ENCODE measurements around the gene TMUB1.

The TMUB1 gene

DNA sequence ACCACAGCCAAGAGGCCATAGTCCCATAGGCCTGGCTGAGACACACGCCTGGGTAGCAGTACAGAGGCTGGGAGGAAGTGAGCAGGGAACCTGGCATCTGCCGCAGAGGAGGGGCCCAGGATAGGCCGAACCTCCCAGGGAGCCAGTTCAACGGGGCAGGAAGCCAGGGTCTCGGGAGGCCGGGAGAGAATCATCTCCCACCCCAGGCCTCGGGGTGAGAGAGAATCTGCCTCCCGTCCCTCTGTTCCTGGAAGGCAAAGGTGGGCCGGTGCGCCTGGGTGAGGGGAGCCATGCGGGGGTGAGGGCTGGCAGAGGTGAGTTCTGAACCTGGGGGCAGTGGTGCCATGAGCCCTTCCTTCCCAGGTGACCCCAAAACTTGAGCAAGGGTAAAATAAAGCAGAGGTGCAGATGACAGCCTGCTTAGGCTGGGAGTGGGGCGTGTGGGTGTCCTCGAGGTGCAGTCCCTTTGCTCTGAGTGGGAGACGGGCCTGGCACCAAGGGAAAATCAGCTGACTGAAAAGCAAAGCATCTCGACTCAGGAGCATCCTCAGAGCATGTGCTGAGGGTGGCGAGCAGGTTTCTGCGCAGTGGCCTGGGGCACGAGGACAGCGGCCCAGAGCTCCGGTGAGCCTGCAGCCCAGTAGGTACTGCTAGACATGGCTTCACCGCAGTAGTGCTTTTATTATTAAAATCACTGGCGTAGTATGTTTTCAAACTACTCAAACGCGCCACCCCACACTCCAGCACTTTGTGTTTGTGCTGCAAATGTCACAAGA, 18.5 kb upstream of the TMUB1 start:
- no peak for DNase-seq

GRCh38 chr7:151100921-151101320, 17.6 kb upstream of the TMUB1 start:
- no peak for DNase-seq

DNA sequence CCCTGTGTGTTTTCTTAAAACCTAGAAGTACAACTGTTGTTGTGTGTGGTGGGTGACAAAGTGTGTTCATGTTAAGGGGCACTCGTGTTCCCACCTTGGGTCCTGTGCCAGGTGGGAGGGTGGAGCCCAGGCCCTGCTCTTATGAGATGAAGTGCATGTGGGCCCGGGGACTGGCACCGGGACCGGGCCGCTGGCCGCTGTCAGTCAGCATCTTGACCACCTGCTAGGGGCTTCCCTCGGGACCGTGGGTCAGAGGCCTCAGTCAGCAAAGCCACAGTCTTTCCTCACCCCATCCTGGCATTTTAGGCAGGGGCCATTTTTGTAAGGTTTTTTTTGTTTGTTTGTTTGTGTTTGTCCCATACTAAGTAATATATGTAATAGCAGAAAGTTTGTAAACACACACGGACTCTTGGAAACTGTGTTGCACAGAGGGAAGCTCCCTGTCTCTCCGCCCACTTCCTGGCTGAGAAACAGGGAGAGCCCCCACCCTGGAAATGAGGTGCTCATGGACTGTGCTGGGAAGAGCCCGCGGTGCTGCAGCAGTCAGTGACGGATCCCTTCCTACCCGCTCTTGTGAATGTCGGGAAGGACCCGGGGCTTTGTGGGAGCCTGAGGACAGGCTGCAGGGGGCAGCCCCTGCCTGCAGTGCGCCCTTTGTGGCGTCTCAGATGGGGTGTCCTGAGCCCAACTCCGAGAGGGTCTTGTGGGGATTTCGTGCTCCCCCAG, 16.4 kb upstream of the TMUB1 start:
- DNase-seq, result no peak

- no peak for DNase-seq
These were observed 12.7 kb upstream of the TMUB1 start for GRCh38 chr7:151095828-151096475.

DNA sequence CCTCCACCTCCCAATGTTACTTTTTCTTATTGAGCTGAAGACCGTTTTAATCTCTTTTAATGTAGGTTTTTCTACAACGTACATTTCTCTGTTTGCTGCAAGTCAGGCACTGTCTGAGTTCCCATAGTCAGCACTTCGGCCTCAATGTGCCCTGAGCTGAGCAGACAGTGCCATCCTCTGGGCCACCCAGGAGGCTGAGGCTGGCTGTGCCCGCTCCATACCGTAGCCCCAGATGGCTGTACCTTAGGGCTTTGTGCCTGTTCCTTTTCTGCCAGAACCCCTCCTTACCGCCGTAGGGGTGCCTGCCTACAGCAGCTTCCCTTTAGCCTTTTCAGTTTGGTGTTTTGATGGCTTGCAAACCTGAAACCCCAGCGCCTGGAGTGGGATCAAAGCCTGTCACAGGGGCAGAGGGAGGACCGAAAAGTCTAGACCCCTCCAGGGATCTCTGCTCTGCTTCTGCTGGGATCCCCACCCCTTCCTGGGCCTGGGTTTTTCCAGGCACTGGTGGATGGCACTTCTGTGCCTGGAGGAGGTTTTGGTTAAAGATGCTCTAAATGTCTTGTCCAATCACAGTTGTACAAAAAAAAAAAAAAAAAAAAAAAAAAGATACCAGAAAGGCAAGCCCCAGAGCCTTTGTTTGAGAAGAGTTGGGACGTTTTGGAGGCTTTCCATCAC, 12.0 kb upstream of the TMUB1 start:
- DNase-seq, result no peak

DNA sequence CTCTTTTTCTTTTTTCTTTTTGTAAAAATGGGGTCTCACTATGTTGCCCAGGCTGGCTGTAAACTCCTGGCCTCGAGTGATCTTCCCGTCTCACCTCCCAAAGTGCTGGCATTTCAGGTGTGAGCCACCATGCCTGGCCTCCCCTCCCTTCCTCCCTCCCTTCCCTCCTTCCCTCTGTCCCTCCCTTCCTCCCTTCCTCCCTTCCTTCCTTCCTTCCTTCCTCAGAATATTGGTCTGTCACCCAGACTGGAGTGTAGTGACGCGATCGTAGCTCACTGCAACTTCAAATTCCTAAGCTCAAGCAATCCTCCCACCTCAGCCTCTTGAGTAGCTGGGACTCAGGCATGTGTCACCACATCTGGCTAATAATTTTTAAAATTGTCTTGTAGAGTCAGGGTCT, 11.4 kb upstream of the TMUB1 start:
- DNase-seq, result no peak

DNA sequence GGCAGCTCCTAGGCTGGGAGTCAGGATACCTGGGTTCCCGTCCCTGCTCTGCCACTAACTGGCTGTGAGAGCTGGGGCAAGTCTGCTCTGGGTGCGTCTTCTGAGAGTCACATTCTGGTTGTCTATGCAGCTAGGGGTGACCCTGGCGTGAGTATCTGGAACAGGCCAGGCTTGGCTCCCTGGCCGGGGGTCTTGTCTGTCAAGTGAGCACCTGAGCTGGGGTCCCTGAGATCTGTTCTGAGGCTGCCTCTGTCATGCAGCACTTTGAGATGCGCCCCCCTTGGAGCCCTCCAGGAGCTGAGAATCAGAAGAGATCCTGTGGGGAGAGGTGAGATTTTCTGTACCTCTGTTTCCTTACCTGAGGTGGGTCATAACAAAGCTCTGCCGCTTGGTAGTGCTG, 10.5 kb upstream of the TMUB1 start:
- DNase-seq, result no peak

GRCh38 chr7:151091988-151092387, 8.7 kb upstream of the TMUB1 start:
- DNase-seq, result no peak

DNA sequence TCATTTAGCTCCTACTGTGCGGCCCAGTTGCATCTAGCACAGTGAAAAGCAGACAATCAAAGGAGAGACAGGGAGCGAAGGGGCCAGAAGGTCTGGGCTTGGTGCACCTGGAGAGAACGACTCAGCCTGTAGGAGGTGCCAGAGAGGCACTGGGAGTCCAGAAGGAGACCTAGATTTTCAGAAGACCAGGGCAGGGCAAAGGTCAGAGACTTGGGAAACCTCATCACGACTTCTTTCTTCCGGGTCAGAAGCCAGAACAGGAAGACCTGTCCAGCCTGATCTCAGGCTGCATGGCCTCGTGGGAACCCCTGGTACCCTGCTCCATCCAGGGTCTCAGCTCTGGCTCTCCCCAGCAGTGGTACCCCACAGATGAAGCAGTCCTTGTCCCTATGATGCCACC, 8.1 kb upstream of the TMUB1 start:
- DNase-seq, result peak; percentile 82

DNA sequence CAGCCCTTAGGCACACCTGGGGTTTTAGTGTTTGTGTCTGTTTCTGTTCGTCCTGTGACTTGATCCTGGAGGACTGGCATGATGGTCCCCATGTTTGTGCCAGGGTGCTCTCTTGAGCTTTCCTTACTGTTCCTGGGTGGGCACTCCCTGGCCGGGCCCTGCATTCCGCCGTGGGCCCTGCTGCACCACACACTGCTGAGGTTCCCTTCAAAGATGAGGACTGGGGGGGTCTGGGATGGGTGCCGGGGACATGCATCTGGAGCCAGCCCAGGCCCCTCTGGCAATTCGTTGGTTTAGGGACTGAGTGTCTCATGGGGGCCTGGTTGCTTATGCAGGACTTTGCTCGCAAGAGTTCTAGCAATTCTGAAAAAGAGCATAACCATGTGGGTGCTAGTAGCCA, 7.7 kb upstream of the TMUB1 start:
- no peak for DNase-seq

DNA sequence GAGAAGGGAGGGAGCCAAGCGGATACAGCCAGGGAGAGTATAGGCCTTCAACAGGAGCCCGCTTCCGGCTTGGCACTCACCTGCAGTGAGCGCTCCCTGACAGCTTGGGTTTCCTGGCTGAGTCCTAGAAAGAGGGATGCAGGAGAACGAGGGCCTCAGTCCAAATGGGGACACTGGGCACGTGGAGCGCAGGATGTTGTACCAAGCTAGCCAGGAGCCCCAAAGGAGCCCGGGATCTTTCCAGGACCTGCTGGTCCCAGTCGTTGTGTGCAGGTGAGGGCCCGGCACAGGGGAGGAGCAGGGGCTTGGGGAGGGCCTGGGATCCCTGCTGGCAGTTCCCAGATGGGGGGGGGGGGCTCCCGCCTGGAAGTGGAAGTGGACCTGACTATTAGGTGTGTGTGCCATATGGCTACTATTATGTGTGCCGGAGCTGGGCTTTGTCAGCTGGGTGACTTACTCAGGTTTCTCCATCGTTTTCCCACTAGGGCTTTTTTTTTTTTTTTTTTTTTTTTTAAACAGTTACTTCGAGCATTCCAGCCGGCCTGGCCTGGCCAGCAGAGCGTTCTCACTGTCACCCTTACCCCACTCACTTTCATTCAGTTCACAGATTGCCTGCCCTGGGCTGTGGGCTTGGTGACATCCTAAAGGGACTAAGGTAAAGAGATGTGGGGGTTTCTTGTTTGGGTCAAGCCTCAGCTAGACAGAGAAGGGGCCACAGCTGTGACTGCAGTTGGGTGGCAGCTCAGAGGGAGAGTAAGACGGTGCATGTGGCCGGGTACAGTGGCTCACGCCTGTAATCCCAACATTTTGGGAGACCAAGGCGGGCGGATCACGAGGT, 6.8 kb upstream of the TMUB1 start:
- DNase-seq, result no peak

DNA sequence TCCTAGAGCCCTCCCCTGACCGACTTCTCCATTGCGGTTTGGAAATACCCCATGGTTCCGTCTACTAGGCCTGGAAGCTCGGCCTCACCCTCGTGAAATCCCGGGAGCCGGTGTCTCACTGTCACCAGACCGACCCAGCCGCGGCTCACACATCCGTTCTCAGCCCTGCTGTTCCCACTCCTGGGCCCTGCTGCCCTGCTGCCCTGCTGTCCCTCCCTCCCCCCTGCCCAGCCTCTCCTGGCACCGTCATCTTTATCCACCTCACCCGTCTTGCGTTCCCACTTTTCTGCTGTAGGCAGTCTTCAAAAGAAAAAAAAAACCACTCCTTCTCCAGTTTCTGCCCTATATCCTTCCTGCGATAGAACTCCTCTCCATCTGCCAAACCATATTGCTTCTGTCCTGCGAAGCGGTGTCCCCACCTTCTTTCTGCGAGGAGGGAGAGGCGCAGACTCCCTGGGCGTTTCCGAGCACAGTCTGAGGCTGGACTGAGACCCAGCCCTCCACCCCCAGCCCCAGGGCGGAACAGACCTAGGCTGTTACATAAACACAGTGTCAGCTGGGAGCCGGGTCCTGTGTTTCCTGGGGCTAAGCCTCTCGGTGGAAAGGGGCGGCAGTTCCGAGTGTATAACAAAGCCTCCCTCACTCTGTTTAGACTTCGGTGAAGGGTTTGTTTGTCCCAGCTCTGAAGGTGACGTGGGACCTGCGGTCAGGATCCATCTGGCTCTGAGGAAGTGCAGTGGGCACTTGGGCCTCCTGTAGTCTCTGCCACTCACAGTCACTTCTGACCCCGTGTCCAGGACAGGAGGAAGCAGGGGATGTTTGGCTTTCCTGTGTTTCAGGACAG, 5.8 kb upstream of the TMUB1 start:
- DNase-seq, result peak; percentile 99

DNA sequence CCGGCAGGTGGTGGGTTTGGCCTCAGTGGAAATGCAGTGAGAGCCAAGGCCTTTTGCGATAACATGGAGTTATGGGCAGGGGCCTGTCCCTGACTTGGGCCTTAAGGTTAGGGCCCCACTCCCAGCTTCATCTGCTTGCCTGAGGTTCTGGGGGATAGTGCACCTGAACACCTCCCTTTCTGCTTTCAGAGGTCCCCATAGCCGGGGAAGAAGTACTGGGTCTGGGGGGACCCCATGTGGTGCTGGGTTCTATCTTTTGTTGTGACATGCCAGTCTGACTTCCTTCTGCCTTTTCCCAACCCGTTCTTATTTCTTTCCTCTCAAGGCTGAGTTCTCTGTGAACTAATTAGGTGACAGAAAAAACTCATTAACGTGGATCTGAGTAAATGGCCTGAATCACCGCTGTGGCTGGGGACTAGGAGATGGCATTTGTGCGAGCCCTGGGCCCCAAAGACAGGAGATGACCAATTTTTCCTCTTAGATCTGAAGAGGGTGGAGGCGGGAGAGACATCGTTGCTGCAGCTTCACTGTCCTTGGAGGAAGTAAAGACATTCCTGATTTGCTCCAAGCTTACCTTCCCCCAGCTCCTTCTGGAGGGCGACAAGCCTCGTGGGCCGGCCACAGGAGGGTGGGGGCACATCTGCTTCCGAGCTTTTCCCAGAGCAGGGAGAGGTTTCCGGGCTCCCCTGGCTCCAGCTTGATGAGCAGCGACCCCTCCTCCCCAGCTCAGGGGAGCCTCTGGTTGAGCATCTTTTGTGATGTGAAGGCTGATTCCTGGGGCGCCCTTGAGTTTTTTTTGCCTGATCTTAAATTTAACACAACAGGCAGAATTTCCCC, 4.9 kb upstream of the TMUB1 start:
- DNase-seq, result peak; percentile 63

- peak; percentile 73 for DNase-seq
These were observed 4.1 kb upstream of the TMUB1 start for GRCh38 chr7:151087245-151088018.

GRCh38 chr7:151086802-151087244, 3.5 kb upstream of the TMUB1 start:
- peak; percentile 16 for DNase-seq

DNA sequence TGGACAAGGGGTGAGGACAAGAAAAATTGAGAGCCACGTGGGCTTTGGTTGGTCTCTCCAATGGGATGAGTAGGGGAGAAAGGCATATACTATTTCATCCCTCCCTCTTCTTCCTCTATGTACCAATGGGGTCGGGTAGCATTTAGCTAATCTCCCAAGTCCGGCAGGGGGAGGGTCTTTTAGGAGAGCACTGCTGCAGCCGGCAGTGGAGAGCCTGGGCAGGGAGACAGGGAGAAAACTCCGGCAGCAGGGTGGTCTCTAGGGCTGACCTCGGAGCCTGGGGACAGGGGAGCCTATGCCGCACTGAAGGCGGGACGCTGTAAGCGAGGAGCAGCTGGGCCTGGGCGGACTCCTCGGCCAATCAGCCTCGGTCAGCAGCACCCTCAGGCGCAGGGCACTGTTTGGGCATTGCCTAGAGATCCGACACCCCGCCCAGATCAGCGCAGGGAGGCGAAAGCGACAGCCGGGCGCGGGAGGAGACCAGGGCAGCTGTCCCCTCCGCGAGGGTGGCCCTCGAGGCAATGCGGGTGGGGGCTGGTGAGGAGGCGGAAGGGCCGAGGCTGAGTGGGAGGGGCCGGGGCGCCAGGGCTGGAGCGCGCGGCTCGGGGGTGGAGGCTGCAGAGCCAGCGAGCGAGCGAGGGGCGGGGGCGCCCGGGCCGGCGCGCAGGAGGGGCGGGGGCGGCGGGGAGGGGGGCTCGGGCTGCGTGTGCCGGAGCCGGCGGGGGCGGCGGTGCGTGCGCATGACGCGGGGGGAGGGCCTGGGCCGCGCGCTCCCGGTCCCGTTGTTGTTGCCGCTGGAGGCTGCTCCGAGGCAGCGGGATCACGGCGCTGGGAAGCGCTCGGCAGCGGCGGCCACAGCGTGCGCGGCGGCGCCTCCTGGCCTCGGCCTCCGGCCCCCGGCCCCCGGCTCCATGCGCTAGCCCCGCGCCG, 2.7 kb upstream of the TMUB1 start, which contains the start of gene AGAP3:
AGAP3 (plus strand) TSS at position 785 of the 930 bp plus-strand sequence. CDS start 267 bp downstream, outside the sequence.
- peak; percentile 87 for DNase-seq

DNA sequence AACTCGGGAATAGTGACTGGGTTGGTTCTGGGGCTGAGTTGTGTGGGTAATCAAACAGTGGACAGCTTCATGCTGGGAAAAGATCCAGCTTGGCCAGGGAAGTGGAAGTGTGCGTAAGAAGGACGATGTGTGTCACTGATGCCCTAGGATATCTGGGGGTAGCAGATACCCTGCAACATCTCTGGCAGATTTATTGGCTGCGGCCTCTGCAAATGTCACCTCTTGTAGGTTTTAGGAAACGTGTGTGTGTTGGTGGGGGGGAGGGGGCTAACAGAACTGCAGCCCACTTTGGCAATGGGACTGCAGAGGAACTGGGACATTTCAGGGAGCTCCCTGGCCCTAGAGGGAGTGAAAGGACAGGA, 2.0 kb upstream of the TMUB1 start:
- DNase-seq, result no peak

- no peak for DNase-seq
These were observed 499 bp upstream of the TMUB1 start for GRCh38 chr7:151083824-151084160.

All from inflammatory macrophage treated with lipopolysaccharide for 4 hours (primary cell).